Hepatocyte (in vitro differentiated cells): ENCODE results near the gene PAMR1.

ENCODE experiments used
- EZH2 ChIP-seq: fragments of 200-600 bp; sonication (generic); IDR thresholded peaks from 2 replicates; pipeline ENCODE4 v1.6.1; 2016; ENCODE audit warnings: antibody characterized with exemption, mild to moderate bottlenecking, borderline replicate concordance
- TF ChIP-seq, protein P1 (sequence below): fragments of 200-600 bp; sonication (generic); IDR thresholded peaks from 2 replicates; pipeline ENCODE4 v1.5.1; 2016; ENCODE audit warnings: antibody characterized with exemption, mild to moderate bottlenecking; ENCODE audit not compliant: poor library complexity

DNA sequence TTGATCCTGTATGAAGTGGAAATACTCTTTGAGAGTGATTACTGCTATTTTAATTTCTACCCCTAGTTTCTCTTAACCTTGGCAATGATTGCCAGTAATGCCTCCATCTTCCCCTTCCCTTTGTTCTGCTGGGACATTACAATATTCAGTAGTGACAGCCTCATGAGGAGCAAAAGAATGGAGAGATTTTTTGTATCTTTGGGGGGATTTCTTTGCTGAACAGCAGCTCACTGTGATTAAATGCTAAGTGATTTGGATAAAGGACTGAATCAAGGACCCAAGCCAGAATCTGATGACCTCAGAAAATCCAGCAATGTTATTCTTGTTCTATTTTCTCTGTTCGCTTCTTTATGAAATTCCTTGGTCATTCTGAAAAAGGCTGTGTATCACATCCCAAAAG, 99.1 kb downstream of the PAMR1 start:
- TF ChIP-seq, protein P1, sequence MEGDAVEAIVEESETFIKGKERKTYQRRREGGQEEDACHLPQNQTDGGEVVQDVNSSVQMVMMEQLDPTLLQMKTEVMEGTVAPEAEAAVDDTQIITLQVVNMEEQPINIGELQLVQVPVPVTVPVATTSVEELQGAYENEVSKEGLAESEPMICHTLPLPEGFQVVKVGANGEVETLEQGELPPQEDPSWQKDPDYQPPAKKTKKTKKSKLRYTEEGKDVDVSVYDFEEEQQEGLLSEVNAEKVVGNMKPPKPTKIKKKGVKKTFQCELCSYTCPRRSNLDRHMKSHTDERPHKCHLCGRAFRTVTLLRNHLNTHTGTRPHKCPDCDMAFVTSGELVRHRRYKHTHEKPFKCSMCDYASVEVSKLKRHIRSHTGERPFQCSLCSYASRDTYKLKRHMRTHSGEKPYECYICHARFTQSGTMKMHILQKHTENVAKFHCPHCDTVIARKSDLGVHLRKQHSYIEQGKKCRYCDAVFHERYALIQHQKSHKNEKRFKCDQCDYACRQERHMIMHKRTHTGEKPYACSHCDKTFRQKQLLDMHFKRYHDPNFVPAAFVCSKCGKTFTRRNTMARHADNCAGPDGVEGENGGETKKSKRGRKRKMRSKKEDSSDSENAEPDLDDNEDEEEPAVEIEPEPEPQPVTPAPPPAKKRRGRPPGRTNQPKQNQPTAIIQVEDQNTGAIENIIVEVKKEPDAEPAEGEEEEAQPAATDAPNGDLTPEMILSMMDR: no peak
- no peak for TF ChIP-seq EZH2
